Effector memory CD4-positive, alpha-beta T cell (primary cell): ENCODE results near the gene USP35.

Experiments used
- DNase-seq, 3 donors: peaks; one replicate each; pipeline ENCODE4 v3.0.0-alpha.2; 2020
- H3K27ac ChIP-seq: 2 replicates; pipeline ENCODE4 v1.7.0; 2013; ENCODE audit warnings: mild to moderate bottlenecking, low read length, moderate library complexity; ENCODE audit not compliant: insufficient read depth, poor library complexity, severe bottlenecking
- H3K27me3 ChIP-seq: replicated peaks from 2 replicates; pipeline ENCODE4 v1.7.0; 2013; ENCODE audit warnings: mild to moderate bottlenecking, low read length; ENCODE audit not compliant: insufficient read depth, control insufficient read depth, poor library complexity, severe bottlenecking
- H3K36me3 ChIP-seq: 2 replicates; pipeline ENCODE4 v1.7.0; 2013; ENCODE audit warnings: mild to moderate bottlenecking, low read length, moderate library complexity; ENCODE audit not compliant: control insufficient read depth, insufficient read depth
- H3K4me1 ChIP-seq: 2 replicates; pipeline ENCODE4 v1.7.0; 2013; ENCODE audit warnings: low read length, mild to moderate bottlenecking; ENCODE audit not compliant: control insufficient read depth, insufficient read depth, poor library complexity, severe bottlenecking
- H3K4me3 ChIP-seq: 2 replicates; pipeline ENCODE4 v1.7.0; 2013; ENCODE audit warnings: low read length, low read depth, mild to moderate bottlenecking; ENCODE audit not compliant: insufficient read depth, poor library complexity, severe bottlenecking
- H3K9me3 ChIP-seq: 2 replicates; pipeline ENCODE4 v1.7.0; 2013; ENCODE audit warnings: mild to moderate bottlenecking, low read length, moderate library complexity; ENCODE audit not compliant: control insufficient read depth
- total RNA-seq, 3 donors: gene quantifications; one replicate each; lab custom pipeline; 2026; lab: John Stamatoyannopoulos, UW

The USP35 gene, protein sequence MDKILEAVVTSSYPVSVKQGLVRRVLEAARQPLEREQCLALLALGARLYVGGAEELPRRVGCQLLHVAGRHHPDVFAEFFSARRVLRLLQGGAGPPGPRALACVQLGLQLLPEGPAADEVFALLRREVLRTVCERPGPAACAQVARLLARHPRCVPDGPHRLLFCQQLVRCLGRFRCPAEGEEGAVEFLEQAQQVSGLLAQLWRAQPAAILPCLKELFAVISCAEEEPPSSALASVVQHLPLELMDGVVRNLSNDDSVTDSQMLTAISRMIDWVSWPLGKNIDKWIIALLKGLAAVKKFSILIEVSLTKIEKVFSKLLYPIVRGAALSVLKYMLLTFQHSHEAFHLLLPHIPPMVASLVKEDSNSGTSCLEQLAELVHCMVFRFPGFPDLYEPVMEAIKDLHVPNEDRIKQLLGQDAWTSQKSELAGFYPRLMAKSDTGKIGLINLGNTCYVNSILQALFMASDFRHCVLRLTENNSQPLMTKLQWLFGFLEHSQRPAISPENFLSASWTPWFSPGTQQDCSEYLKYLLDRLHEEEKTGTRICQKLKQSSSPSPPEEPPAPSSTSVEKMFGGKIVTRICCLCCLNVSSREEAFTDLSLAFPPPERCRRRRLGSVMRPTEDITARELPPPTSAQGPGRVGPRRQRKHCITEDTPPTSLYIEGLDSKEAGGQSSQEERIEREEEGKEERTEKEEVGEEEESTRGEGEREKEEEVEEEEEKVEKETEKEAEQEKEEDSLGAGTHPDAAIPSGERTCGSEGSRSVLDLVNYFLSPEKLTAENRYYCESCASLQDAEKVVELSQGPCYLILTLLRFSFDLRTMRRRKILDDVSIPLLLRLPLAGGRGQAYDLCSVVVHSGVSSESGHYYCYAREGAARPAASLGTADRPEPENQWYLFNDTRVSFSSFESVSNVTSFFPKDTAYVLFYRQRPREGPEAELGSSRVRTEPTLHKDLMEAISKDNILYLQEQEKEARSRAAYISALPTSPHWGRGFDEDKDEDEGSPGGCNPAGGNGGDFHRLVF
- 20.1 to 27.3 (median 26.5) reads per million in 3 donors for total RNA-seq

DNA sequence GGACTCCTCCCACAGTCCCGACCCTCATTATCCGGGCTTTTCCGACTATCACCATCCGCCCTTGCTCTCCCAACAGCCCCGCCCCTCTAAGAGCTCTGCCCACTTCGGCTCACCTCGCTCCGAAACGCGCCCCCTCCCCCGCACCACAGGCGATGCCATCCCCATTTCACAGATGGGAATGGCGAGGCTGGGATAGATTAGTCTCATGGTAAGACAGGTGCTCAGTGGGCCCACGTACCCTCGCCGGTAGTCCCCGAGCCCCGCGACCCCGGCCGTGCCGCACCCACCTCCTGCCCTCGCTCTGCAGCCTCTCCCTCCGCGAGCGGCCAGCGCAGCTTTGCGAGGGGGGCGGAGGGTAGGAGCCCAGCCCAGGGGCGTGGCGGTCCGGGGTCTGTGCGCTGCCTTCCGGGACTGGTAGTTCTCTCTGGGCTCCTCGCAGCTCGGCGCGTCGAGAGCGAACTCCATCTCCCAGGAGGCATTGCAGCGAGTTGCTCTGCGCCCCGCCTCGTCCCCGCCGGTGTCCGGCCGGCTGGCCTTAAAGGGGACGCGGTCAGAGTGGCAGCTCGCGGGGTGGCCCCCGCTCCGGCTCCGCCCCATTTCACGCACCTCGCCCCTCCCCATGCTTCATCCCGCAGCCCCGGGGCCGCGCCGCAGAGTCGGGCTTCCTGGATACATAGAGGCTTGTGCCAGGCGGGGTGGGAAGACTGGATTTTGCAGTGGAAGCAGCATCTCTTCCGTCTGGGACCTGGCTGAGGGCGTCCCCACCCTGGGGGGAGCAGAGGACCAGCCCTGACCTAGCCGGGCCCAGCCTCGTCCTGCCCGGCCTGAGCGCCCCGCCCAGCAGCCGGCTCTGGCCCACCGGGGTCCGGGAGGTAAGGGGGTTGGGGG lies at the start of gene USP35, which contains the start of gene KCTD21:
USP35 (plus strand) TSS at position 634 of the 888 bp plus-strand sequence. CDS start 7,327 bp downstream, outside the sequence.
KCTD21 (minus strand) TSS at position 341 of the 888 bp plus-strand sequence. CDS start 14,072 bp downstream, outside the sequence.
- no peaks in the 10 kb centered on the region for H3K36me3 ChIP-seq
- H3K27ac ChIP-seq = peak within 1 kb of the TSS; percentile 74
- H3K4me1 ChIP-seq = peaks cover 20% of the 10 kb centered on the region
- no peaks in the 10 kb centered on the region for H3K9me3 ChIP-seq
- H3K4me3 ChIP-seq = peak within 1 kb of the TSS; percentile 94
- no peaks in the 10 kb centered on the region for H3K27me3 ChIP-seq
- DNase-seq = peak; percentile 77 to 84 (median 82)

DNA sequence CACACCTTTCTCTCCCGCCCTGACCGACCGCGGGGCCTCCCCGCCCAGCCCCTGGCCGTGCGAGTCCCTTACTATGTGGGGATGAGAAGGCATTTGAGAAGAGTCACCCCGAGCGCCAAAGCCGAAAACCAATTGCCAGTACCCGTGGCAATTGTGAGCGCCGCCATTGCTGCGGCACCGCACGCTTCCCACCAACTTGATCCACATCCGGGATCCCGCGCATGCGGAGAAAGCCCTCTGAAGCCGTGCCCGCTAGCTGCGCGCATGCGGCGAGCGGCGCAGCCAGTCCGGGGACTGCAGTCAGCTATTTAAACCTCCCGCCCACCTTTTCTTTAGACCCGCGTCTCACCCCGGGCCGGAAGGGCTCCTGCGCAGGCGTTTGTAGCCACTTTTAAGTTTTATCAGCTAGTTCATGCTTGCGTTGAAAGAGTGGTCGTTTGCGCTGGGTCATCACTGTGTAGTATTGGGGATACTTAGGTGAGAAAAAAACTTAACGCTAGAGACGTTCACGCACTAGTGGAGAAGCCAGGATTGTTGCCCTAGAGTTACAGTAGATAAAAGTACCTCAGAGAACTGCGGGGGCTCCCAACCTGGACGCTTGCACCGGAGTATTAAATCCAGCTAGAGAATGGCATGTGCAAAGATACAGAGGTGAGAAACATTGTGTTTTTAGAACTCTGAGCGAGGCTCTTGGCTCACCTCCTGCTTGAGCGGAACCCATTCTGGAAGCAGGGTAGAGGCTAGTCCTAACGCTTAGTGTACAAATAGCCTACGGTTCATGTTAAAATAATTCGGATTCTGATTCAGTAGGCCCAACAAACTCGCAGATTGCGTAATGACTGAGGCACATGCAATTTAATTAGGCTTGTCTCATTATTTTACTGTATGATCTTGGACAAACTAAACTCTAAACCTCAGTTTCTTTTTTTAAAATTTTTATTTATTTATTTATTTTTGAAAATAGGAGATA lies 49.0 kb upstream of the USP35 start, which contains the start of gene ALG8:
ALG8 (minus strand) TSS at position 205 of the 970 bp plus-strand sequence; CDS start at position 167, 38 bp downstream.
- peak; percentile 88 to 94 (median 93) for DNase-seq
- Histone ChIP-seq H3K4me3 (peak within 1 kb of the TSS; percentile 73), H3K27ac (peak within 1 kb of the TSS; percentile 75), H3K27me3 (no peaks in the 10 kb centered on the region), H3K36me3 (no peaks in the 10 kb centered on the region), H3K4me1 (no peaks in the 10 kb centered on the region), H3K9me3 (no peaks in the 10 kb centered on the region)

DNA sequence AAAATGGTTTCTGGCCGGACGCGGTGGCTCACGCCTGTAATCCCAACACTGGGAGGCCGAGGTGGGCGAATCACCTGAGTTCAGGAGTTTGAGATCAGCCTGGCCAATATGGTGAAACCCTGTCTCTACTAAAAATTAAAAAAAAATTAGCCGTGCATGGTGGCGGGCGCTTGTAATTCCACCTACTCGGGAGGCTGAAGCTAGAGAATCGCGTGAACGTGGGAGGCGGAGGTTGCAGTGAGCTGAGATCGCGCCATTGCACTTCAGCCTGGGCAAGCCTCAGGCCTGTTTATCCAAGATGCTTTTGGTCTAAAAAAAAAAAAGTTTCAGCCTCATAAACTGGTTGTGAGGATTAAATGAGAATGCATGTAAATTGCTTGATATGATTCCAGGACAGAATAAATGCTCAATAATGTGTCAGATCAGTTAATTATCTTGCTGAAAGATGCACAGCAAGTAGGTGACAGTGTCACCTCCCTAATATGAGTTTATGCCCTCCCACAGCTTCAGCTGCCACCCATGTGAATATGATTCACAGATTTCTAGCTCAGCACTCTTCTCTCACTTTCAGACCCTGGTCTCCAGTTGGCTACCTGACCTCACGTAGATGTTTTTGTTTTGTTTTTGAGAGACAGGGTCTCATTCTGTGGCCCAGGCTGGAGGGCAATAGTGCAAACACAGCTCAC lies 48.2 kb upstream of the USP35 start:
- Histone ChIP-seq H3K36me3 (no peaks in the 10 kb centered on the region), H3K9me3 (no peaks in the 10 kb centered on the region), H3K27me3 (no peaks in the 10 kb centered on the region), H3K4me1 (no peaks in the 10 kb centered on the region), H3K27ac (no peak overlapping the region), H3K4me3 (peak overlapping the region; percentile 9)
- DNase-seq = no peak

DNA sequence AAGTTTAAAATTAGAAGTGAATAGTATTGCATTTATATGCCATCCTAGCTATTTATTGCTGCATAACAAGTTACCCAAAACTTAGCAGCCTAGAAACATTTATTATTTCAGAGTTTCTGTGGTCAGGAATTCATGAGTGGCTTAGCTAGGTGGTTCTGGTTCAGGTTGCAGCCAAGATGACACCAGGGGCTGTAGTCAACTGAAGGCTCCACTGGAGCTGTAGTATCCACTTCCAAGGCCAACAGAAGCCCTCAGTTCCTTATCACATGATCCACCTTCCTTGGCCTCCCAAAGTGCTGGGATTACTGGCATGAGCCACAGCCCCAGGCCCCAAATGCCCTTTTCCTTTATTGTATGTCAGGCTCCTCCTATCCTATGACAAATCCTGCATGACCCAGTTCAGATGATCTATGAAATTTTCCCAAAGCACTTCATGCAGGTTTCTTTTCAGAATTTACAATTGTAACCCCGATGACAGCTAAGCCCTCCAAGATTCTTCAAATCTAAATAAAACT lies 43.2 kb upstream of the USP35 start:
- DNase-seq = no peak
- no peaks in the 10 kb centered on the region for H3K27me3 ChIP-seq
- no peaks in the 10 kb centered on the region for H3K4me1 ChIP-seq
- no peaks in the 10 kb centered on the region for H3K36me3 ChIP-seq
- no peaks in the 10 kb centered on the region for H3K9me3 ChIP-seq
- H3K27ac ChIP-seq = no peak overlapping the region
- no peak overlapping the region for H3K4me3 ChIP-seq

DNA sequence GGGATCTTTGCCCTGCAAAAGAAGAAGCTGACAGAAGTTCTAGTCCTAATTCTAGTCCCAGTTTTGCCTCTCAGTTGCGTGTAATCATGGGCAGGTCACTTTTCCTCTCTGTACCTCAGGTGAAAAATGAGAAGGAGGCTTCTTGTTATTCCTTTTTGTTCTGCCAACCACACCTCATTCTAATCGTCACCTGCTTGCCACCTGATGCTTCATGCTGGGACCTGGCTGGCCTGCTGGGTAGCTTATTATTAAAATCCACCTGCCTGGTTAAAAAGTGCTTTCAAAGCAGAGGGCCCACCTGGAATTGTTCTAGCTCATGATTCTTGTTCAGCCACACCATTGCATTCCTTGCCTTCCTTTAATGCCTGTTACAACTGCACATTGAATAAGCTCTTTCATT lies 40.9 kb upstream of the USP35 start:
- no peak for DNase-seq
- Histone ChIP-seq H3K27ac (no peak overlapping the region), H3K4me1 (no peaks in the 10 kb centered on the region), H3K4me3 (no peak overlapping the region), H3K27me3 (no peaks in the 10 kb centered on the region), H3K9me3 (no peaks in the 10 kb centered on the region), H3K36me3 (no peaks in the 10 kb centered on the region)

DNA sequence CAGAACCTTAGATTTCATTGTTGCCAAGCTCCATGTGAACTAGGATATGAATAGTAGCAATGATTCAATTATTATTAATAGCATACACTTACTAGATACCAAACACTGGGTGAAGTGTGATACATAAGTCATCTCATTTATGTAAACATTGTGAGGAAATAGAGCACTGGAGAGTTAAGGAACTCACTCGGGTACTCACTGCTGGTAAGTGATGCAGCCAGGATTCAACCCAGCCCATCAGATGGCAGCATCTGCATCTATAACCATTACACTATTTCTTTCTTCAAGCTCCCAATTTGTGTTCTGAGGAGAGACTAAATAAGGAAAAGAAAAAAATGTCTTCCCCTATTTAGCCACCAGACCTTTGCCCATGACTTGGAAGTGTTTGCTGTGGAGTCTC lies 39.1 kb upstream of the USP35 start:
- no peaks in the 10 kb centered on the region for H3K27me3 ChIP-seq
- no peak for DNase-seq
- H3K27ac ChIP-seq = no peak overlapping the region
- no peaks in the 10 kb centered on the region for H3K36me3 ChIP-seq
- no peak overlapping the region for H3K4me3 ChIP-seq
- no peaks in the 10 kb centered on the region for H3K4me1 ChIP-seq
- no peaks in the 10 kb centered on the region for H3K9me3 ChIP-seq

DNA sequence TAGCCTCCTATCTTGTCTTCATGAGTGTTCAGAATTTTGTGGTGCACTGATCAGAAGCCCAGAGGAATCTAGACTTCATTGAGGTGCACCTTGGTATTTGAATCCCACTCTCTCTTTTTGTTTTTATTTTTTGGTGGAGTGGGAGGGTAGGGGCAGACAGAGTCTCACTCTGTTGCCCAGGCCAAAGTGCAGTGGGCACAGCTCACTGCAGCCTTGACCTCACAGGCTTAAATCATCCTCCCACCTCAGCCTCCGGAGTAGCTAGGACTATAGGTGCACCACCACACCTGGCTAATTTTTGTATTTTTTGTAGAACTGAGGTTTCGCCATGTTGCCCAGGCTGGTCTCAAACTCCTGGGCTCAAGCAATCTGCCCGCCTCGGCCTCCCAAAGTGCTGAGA lies 38.4 kb upstream of the USP35 start:
- H3K27me3 ChIP-seq = no peaks in the 10 kb centered on the region
- DNase-seq = no peak
- H3K27ac ChIP-seq = no peak overlapping the region
- H3K4me3 ChIP-seq = no peak overlapping the region
- no peaks in the 10 kb centered on the region for H3K9me3 ChIP-seq
- H3K4me1 ChIP-seq = no peaks in the 10 kb centered on the region
- no peaks in the 10 kb centered on the region for H3K36me3 ChIP-seq

DNA sequence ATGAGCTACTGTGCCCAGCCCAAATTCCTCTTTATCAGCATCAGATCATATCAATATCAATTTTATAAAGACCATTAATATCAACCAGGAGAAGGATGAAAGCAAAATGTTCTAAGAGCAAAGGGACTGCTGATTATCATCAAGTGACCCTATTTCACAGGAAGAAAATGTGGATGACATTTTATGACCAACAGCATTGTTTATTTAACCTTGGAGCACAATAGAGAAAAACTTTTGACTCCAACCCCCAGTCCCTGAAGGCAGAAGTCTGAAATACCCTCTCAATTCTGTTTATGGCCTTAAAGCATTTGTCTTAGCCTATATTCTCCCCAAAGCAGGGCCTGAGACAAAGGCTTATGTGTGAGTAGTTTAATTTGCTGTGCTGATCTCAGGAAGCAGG lies 38.0 kb upstream of the USP35 start:
- H3K4me3 ChIP-seq = no peak overlapping the region
- H3K9me3 ChIP-seq = no peaks in the 10 kb centered on the region
- no peak for DNase-seq
- no peaks in the 10 kb centered on the region for H3K4me1 ChIP-seq
- no peaks in the 10 kb centered on the region for H3K36me3 ChIP-seq
- H3K27me3 ChIP-seq = no peaks in the 10 kb centered on the region
- H3K27ac ChIP-seq = no peak overlapping the region
